Femur (tissue), 1 donor: ENCODE measurements around the gene DAB1.

Experiments
- DNase-seq: peaks from one replicate; pipeline ENCODE4 v3.0.0-alpha.2; 2017

Gene DAB1

DNA sequence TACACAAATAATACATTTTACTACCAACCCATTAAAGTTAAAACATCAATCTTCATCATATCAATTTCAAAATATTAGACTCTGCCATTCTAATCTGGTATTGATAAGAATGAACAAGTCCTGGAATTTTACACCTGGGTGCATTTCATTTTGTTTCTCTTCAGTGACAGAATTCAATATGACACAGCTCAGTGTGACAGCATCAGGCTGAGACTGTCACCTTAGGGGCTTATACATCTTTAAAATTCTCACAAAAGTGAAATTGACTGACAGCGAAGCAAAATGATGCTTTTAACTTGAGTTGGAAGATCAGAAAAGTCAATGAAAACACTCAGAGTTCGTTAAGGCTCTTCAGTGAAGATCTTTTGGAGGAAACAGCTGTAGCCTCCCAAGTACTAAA lies 213.0 kb downstream of the DAB1 start:
- no peak for DNase-seq

DNA sequence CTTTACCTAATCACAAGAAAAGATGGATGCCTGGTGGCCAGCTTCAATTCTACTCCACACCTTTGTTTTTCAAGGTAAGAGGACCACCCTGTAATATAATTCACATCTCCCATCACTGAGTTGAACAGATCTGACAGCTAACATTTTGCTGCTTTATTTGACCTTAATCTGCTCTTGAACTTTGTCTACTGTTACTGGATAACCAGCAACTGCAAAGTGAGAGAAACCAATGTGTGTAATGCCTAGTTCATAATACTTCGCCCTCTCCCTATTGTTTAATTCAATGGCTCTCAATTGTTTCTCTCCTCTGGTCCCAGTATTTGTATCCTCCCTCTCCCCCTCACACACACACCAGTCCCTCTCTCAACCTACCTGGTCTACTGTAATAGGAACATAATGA lies 214.4 kb downstream of the DAB1 start:
- no peak for DNase-seq

DNA sequence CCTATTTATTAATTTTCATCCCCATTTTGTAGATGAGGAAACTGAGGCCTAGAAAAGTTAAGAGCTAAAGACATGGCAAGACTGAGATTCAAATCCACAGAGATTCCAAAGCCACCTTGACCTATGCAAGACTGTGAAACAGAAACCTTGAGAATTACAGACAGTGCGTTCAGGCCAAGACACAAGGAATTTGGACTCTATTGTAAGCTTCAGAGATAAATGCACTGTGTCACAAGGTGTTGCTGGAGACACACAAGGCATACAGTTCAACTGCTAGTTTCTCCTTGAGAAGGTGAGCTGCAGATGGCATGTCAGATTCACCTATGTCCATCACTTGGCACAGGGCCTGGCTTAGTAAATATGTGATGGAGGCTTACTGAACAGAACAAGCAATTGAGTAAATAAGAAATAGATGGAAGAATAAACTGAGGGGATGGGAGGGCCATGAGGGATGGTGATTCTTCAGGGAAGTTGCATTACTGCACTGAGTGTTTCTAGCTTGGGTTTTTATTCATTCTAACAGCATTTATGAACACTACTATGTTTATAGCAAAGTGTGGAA lies 215.0 kb downstream of the DAB1 start:
- no peak for DNase-seq

DNA sequence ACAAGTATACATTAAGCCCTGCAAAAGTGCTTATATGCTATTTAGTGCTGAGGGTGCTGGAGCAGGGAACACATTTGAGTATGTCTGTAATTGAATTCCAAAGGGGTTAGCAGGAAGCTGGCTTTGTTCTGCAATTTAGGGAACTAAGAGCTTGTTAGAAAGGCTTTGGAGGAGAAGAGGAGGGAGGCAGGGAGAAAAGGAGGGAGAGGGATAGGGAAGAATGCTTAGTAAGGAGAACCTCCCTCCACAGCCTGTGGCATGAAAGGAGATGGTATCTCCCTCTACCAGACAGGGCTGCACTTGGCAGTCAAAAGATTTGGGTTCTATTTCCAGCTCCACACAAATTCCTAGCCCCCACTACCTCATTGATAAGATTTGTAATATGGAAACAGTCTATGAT lies 217.8 kb downstream of the DAB1 start:
- DNase-seq = no peak

DNA sequence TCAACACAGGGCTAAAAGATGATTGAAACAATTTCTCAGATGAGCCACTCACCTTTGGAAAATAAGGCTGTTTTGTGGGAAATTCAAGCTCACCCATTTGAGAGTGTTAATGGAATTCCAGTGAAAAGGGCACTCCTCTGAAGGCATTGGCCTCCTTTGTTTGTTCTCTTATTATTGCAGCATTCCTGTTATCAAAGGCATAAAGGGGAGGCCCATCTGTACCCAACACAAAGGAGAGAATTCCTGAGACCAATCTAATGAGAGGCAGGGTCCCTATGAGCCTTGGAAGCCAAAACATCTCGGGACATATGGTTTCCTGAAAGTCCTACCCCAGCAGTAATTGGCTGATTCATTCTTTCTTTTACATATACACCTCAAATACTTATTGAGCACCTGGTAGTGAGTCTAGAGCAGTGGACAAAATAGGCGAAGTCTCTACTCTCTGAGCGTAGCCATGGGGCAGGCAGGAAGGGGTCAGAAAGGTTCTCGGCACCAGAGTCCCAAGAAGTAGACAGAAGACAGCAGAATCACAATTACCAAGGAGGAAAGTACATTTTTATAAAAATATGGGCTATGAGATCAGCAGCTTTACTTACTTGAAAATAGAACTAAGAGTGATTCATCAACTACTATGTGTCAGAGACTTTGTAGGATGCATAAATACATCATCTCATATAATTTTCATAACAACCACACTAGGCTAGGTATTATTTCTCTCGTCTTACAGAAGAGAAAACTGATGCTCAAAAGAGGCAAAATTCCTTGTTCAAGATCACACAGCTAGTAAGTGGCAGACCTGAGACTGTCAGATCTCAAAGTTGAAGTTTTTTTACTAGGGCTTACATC lies 218.7 kb downstream of the DAB1 start:
- DNase-seq = no peak

DNA sequence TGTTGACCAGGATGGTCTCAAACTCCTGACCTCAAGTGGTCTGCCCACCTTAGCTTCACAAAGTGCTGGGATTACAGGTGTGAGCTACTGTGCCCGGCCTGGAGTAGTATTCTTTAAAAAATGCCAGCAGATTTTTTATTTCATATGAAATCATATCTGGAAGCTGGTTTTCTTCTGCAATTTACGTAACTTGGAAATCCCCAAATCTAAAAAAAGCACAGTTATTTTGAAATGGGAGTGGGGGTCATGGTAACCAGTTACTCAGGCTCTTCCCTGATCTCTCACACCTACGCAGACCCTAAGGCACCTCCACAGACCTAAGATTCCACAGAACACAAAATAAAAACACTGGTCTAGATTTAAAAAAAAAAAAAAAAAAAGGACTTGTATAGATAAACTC lies 219.8 kb downstream of the DAB1 start:
- no peak for DNase-seq

DNA sequence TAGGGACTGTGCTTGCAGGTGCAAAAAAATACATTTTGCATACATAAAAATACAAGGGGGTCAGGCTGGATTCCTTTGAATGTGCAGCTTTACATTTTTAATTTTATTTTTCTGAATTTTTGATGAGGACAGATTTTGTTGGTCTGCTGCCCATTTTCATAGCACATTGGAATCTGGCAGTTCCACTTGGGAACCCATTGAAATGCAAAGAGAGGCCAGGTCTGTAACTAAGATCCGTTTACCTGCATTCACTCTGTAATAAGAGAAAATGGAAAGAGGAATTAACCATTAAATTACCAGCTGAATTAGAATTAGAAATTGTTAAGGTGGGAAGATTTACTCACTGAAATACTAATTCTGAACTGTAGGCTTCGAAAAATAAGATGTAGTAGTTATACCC lies 221.6 kb downstream of the DAB1 start:
- no peak for DNase-seq

DNA sequence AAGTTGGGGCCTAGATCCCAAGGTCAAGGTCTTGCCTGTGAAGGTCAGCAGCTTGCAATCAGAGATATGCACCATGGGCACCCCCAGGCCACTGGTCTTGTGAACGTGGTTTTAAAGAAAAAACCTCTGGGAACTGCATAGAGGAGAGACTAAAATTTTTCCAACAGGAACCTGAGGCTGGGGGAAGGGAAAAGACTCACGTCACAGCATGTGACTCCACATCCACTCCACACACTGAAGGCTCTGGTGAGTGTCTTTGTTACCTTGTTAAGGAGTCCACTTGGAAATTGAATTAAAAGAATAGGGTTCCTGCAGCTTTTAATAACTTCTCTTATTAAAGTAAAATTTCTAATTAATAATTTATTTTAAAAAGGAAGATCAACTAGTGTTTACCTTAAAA lies 224.9 kb downstream of the DAB1 start:
- DNase-seq = no peak

DNA sequence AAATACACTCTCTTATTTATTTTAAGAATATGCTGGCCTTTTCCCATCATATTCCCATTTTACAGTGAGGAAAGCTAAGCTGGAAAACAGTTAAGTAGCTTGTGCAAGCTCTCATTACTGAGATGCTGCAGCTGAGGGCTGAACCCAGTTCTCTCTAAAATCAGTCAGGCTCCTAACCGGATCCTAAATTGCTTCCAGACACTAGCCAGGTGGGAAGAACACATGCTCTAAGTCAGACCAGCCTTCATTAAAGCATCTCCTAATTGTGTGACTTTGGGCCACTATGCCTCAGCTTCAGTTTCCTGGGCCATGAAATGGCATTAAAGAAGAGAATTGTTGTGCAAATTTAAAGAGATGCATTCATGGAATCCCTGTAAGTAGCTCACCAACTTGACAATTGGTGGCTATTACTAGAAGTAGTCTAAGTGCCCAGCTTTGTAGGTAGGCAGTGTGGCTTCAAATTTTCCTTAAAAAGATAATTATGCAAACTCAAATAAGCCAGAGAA lies 228.4 kb downstream of the DAB1 start:
- DNase-seq = no peak

DNA sequence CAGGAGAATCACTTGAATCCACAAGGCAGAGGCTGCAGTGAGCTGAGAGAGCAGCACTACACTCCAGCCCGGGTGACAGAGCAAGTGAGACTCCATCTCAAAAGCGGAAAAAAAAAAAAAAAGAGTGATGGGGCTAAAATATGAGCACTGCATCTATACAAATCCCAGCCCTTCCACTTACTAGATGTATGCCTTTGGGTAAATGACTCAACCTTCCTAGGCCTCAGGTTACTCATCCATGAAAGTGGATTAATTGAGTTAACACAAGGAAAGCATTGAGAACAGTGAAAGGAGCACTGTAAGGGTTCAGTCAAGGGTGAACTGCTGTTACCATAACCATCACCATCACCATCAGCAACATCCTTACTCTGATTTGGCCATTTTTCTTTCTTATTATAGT lies 231.6 kb downstream of the DAB1 start:
- DNase-seq = no peak

DNA sequence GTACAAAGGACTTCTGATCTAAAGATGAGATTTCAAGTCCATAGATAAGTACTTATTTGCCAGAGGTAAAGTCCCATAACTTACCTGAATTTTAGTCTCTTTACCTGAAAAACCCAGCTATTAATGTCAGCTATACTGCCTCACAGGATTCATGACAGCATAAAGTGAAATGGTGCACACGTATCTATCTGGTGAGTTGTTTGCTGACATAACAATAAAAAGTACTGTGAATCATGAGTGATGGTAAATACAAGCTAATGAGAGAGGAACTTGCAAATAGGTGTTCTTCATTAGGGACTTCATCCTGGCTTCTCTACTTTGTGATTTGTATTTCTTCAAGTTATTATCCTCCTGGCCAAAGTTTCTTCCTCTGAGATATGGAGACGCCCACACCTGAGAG lies 233.0 kb downstream of the DAB1 start:
- no peak for DNase-seq

DNA sequence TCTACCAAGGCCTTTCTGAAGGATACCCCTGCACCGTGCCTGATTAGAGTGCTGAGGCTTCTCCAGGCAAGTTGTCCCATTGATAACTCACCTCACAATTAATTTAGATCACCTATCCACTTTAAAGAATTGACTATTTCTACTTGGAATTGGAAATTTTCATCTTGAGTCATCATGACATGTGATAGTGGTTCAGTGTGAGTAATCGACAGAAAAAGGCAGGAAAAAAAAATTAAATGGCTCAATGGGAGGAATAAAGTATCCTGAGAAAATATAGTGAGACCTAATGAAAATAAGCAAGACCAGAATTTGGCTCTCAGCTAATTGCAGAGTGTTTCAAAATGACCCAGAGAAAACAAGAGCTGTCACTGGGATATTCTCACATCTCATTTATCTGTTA lies 235.7 kb downstream of the DAB1 start:
- no peak for DNase-seq

DNA sequence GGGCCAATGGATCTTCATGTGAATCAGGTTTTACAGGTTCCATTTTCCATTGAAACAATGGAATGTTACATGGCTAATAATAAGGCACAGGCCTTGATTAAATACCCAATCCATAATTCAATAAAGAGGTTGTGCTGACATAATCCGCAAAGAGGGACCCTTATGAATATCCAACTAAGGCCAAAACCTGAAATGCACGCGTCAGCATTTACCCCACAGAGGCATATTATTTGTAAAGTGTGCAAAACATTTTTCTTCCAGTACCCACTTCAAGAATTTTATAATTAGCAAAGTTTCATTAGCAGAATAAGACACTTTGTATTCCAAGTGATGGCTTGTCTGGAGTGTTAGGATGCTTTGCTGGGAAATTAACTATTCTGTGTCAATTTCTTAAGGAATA lies 237.4 kb downstream of the DAB1 start:
- DNase-seq = no peak

DNA sequence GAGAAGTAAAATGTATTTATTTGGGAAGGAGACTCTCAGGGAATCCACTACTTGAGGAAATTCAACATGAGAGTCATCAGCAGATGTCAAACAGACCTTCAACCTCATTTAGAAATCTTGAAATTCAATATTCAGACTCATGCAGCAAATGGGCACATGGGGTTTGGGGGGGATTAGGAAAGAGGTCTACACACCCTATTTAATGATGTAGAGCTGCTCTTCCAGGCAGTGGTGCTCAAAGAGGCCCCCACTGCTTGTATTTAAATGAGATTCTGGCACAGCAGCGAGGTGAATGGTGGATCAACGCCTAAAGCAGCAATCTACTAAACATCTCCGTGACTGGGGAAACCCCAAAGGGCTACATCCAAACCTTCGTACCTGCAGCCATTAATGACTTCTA lies 244.9 kb downstream of the DAB1 start:
- DNase-seq = no peak

DNA sequence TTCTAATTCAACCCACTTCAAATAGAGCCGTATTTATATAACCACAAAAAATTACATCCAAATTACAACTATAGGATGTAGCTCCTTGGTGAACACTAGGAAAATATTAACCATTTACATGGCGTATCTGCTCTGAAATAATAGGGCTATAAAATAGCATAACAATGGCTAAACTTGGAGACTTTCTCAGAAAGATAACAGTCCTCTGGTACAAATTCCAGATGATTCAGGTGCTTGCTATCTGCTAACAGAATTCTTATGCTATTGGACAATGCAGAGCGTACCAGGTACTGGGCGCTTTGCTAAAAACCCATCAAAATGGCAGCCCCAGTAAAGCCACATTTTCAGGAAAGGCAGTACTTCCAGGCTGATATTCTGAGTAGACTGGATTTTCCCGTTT lies 248.4 kb downstream of the DAB1 start:
- no peak for DNase-seq

DNA sequence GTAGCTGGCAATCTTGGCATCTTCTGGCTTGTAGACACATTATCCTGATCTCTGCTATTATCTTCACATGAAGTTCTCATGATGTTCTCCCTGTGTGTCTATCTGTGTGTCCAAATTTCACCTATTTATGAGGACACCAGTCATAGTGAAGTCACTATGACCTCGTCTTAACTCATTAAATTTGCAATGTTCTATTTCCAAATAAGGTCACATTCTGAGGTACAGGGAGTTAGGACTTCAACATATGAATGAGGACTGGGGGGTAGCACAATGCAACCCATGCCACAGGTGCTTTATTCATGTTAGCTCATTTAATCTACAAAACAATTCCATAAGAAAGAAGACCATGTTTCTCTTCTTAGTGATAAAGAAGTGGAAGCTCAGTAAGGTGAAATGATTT lies 251.8 kb downstream of the DAB1 start:
- no peak for DNase-seq

DNA sequence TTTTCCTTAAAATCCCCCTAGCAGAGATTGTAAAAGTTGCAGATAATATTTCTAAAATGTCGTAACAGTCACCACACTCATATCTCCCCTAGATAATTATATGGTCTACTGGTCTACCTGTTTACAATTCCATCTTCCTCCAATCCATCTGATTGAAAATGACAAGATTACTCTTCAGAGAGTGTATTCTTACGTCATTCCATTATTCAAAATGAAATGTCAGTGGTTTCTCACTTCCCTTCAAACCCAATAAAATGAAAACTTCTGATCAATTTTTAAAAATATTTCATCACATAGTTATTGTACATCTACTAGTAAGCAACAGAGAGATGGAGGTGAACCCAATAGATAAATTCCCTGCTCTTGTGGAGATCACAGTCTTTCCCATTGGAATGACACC lies 255.9 kb downstream of the DAB1 start:
- DNase-seq = no peak

DNA sequence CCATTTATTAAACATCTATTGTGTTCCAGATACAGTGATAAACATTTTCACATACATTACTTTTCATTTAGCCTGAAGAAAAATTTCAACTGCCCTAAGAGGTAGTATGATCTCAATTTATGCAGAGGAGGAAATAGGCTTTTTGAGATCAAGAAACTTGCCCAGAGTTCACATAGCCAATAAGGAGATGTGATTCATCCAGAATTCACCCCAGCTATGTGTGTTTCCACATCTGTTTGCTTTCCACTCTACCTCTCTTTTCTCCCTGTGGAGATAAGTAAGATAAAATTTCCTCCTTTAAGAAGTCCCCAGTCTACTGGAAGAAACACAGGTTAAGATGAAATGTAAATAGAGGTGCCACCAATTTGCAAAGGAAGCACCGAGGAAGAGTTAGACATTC lies 258.3 kb downstream of the DAB1 start:
- DNase-seq = no peak

DNA sequence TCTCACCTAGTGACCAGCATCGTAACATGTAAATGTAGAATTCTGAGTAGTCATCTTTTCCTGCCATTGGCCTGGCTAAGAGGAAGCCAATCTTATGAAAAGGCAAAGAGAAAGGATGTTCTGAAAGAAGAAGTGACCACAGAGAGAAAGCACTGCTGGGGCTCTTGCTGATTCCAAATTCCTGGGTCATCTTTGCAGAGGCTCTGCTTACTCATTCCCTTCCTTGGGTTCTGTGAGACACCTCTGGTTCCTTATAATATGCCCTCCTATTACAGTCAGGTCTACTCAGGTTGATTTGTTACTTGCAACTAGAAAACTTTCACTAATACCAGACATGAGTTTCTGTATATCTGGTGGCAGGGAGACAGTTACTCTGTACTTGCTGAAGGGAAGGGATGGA lies 259.3 kb downstream of the DAB1 start:
- DNase-seq = no peak

DNA sequence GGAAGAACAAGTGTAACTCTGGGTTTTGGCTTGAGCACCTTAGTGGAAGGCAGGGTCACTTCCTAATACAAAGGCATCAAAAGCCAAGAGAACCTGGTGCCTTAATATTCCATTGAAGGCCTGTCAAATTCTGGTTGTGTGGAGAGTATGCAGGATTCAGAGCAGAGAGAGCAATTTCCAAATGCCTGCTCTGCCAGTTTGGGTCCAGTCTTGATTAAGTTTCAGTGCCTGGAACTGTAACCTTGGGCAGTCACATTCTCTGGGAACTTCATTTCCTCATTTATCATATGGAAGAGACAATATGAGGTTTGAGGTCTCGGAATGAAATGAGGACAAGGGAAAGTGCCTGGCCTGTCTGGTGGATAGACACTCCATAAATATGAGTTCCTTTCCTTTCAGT lies 260.1 kb downstream of the DAB1 start:
- DNase-seq = no peak

DNA sequence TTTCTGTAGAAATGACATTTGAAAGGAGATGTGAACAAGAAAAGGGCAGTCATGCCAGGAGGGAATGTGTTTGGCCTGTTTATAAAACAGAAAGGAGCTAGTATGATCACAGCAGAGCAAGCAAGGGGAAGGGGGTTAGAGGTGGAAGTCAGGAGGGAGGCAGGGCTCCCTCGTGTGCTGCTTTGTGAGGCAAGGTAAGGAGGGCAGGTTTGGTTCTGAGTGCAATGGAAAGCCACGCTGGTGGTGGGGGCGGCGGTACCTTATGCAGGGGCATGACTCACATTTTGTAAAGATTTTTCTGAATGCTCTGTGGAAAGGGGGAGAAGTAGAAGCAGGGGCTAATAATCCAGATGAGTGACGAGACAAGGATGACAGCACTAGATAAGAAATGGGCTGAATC lies 260.5 kb downstream of the DAB1 start:
- no peak for DNase-seq

DNA sequence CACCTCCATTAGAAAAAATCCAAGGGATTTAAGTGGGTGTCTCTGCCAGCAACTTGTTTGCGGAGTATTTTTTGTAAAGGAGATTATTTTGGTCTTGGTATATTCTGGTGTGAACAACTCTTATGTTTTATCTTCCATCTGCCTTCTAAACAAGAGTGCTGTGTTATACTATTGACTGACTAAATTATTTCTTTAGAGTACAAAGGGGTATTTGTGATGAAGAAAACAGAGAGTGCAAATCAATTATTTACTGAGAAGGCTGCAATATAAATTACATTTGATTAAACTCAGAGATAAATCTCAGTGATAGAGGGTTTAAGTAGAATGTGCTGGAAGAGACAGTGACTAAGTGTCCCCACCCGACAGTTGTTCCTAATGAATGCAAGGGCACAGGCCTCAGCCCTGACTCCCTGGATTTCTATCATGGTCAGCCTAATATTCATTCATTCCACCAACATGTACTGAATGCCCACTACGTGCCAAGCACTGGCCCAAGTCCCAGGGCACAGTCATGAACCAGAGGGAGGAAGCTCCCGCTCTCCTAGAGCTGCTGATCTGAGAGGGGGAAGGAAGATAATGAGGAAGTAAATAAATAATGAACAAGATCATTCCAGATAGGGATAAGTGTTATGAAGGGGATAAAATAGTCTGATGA lies 261.1 kb downstream of the DAB1 start:
- no peak for DNase-seq

DNA sequence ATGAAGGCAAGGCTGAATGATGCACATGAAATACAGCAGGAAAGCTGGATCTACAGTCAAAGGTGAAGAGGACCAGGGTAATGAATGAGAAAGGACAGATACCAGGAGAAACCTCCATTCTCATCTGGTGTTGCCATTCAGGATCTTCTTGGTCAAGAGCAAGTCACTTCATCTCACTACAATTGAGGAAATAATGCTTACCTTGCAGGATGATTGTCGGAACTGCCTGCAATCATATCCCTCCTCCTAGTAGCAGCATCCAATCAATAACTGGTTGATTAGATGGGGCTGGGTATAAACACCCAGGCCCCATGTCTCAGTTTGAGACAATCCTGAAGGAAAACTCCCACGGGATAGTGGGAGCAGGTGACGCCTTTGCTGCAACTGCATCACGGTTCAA lies 263.3 kb downstream of the DAB1 start:
- DNase-seq = no peak

DNA sequence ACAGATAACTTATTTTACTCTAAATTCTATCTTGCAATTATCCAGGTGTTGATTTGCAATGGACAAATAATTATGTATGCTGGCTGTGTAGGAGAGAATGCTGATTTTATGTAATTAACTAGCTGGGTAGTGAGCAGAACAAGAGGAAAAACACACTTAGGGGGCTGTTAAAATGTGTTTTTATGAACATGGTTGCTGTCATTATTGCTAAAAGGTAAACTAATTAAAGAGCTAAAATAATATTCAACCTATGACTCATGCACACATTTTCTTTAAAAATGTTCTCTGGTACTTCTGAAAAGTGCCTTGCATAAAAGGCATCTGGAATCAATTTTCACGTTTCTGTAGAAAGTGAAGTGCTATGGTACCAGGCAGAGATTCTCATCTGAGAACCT lies 265.3 kb downstream of the DAB1 start:
- no peak for DNase-seq
